Chondrocyte (in vitro differentiated cells): ENCODE measurements around the gene C1QTNF12. TPM values are rescaled to one million over a fixed set of nuclear protein-coding genes. Genes with fewer than 3 reads are reported as not detected.

Experiments
- DNase-seq: peaks from one replicate; pipeline ENCODE4 v3.0.0; 2021; ENCODE audit warnings: mixed read lengths, low spot score
- H3K27ac Mint-ChIP-seq: one replicate; pipeline ENCODE4 v1.8.0; 2021; ENCODE audit warnings: mild to moderate bottlenecking, moderate library complexity, mixed read lengths; ENCODE audit not compliant: unreplicated experiment
- H3K27me3 Mint-ChIP-seq: 2 replicates; pipeline ENCODE4 v1.8.0; 2021; ENCODE audit warnings: low read depth, mixed read lengths
- H3K36me3 Mint-ChIP-seq: 2 replicates; pipeline ENCODE4 v1.8.0; 2021; ENCODE audit warnings: low read depth, mixed read lengths
- H3K4me1 Mint-ChIP-seq: 2 replicates; pipeline ENCODE4 v1.8.0; 2021; ENCODE audit warnings: low read depth, mild to moderate bottlenecking, mixed read lengths
- H3K4me3 Mint-ChIP-seq: one replicate; pipeline ENCODE4 v1.8.0; 2021; ENCODE audit warnings: mild to moderate bottlenecking, moderate library complexity, mixed read lengths; ENCODE audit not compliant: unreplicated experiment
- H3K9me3 Mint-ChIP-seq: 2 replicates; pipeline ENCODE4 v1.8.0; 2021; ENCODE audit warnings: low read depth, mixed read lengths
- CTCF ChIP-seq: fragments of 200-600 bp; sonication (generic); IDR thresholded peaks from 2 replicates; pipeline ENCODE4 v1.5.0; 2021; ENCODE audit warnings: antibody characterized with exemption, mild to moderate bottlenecking, moderate library complexity
- total RNA-seq: library from RNA; stranded (reverse); gene quantifications from 3 replicates; pipeline ENCODE4 v1.2.1, GENCODE V29; 2021

The C1QTNF12 gene
- total RNA-seq, 1 donor from 2014 or later, result 1.3 TPM

GRCh38 chr1:1223321-1223720, 23.2 kb downstream of the C1QTNF12 start:
- Mint-ChIP-seq H3K4me1 (no peaks in the 10 kb centered on the region), H3K36me3 (peaks cover 26% of the 10 kb centered on the region), H3K27me3 (no peaks in the 10 kb centered on the region), H3K27ac (no peak overlapping the region), H3K9me3 (no peaks in the 10 kb centered on the region), H3K4me3 (no peak overlapping the region)
- TF ChIP-seq CTCF, result no peak
- DNase-seq, result no peak

DNA sequence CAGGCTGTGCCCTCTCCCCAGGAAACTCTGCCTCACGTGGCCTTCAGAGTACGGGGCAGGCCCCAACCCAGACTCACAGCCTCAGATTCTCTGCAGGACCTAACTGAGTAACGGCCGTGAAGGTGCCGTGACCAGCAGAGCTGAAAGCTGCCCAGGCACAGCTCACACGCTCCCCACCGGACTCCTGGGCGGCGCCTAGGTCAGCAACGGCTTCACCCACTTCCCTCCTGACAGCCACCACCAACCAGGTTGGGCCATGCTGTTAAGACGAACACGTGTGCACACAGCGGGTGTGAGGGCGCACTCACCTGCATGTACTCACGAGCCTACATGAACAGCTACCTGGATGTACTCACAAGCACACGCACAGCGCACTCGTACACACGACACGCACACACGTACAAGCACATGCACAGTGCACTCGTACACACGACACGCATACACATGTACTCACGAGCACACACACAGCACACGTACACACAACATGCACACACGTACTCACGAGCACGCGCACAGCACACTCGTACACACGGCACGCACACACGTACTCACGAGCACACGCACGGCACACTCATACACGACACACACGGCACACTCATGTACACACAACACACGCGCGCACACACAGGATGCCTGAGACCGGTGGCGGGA, 23.8 kb downstream of the C1QTNF12 start:
- Mint-ChIP-seq H3K4me1 (no peaks in the 10 kb centered on the region), H3K36me3 (peaks cover 26% of the 10 kb centered on the region), H3K27me3 (no peaks in the 10 kb centered on the region), H3K4me3 (no peak overlapping the region), H3K27ac (no peak overlapping the region), H3K9me3 (no peaks in the 10 kb centered on the region)
- no peak for DNase-seq
- no peak for TF ChIP-seq CTCF

DNA sequence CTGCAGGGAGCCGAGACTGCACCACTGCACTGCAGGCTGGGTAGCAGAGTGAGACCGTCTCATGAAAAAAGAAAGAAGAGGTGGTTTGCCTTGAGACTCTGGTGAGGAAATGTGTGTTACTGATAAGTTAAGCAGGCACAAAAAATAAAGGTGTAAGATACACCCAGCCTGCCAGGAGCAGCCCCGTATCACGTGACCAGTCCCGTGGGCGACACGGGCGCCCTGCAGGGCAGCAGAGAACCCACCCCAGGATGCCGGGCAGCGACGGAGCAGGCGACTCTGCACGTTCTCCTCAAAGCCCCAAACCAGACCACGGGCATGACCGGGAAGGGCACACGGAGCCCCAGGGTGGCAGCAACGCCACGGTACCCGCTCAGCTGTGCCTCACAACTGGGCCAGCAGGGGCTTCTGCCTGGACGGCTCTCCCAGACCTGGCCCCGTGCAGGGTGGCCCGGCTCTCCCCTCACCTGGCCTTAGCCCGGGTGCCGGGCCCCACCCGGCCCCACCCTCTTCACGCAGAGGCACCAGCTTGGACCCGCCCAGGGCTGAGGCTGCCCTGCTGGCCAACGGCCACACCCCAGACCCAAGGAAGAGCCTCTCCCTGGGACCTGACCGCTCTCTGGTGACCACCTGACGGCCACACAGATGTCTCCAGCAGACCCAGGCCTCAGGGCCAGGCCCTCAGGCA, 24.5 kb downstream of the C1QTNF12 start:
- no peak overlapping the region for H3K27ac Mint-ChIP-seq
- H3K36me3 Mint-ChIP-seq, result peaks cover 26% of the 10 kb centered on the region
- DNase-seq, result no peak
- no peaks in the 10 kb centered on the region for H3K4me1 Mint-ChIP-seq
- H3K4me3 Mint-ChIP-seq, result no peak overlapping the region
- no peaks in the 10 kb centered on the region for H3K9me3 Mint-ChIP-seq
- H3K27me3 Mint-ChIP-seq, result no peaks in the 10 kb centered on the region
- no peak for TF ChIP-seq CTCF

DNA sequence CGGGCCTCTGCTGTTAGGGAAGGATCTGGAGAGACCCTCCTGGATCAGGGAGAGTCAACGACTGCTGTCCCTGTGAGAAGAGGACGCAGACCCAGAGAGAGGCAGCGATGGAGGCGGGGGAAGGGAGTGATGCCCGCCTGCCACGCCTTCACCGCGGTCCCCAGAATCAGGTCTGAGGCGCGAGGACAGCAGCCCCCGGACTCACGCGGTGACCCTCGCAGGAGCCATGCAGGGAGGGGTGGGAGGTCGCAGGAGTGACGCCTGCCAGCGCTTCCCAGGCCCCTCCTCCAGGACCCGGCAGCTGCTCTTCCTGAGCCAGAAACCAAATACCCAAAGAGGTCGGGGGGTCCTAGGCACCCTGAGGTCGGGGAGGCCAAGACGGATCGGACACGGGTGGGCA, 26.3 kb downstream of the C1QTNF12 start:
- no peak for DNase-seq
- Mint-ChIP-seq H3K27me3 (no peaks in the 10 kb centered on the region), H3K4me3 (no peak overlapping the region), H3K9me3 (no peaks in the 10 kb centered on the region), H3K36me3 (peaks cover 23% of the 10 kb centered on the region), H3K27ac (no peak overlapping the region), H3K4me1 (no peaks in the 10 kb centered on the region)
- no peak for TF ChIP-seq CTCF

DNA sequence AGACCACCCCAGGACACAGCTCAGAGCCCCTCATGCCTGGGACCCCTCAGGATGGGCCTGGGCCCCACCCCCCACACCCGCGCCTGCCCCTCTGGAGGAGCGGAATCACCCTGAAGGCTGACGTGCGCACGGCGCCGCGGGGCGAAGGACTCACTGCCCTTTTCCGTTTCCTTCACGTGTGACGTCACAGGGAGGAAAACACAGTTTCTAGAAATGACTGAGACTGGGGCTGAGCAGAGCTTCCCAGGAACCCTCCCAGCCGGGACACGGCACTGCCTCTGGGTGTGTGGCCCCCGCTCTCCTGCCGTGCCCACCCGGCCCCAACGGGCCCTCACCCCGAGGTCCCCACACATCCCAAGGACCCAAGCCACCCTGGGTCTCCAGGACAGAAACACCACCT, 27.2 kb downstream of the C1QTNF12 start:
- Mint-ChIP-seq H3K27ac (no peak overlapping the region), H3K36me3 (peaks cover 23% of the 10 kb centered on the region), H3K4me1 (no peaks in the 10 kb centered on the region), H3K9me3 (no peaks in the 10 kb centered on the region), H3K27me3 (no peaks in the 10 kb centered on the region), H3K4me3 (no peak overlapping the region)
- no peak for DNase-seq
- TF ChIP-seq CTCF, result no peak
